Frontal cortex (tissue), 4 donors: Measurements from ENCODE around the gene RPS27L. TPM values are rescaled to one million over a fixed set of nuclear protein-coding genes. Genes with fewer than 3 reads are reported as not detected.

Experiments
- DNase-seq, 2 donors: peaks; one replicate each; pipeline ENCODE4 v3.0.0; 2012; ENCODE audit warnings: low spot score in 2 of 2
- FAIRE-seq: peaks from 2 replicates; lab custom pipeline; 2012; peaks lifted over from hg19 to GRCh38; lab: Jason Lieb, UNC
- total RNA-seq: library from RNA; depleted of rRNA; stranded (reverse); fragments of >200 nt; gene quantifications from one replicate; pipeline ENCODE4 v1.2.3, GENCODE V29; 2014
- donor health status: control.
- donor health status: control.
- donor health status: control.

RPS27L gene
- 21.6 TPM for total RNA-seq

DNA sequence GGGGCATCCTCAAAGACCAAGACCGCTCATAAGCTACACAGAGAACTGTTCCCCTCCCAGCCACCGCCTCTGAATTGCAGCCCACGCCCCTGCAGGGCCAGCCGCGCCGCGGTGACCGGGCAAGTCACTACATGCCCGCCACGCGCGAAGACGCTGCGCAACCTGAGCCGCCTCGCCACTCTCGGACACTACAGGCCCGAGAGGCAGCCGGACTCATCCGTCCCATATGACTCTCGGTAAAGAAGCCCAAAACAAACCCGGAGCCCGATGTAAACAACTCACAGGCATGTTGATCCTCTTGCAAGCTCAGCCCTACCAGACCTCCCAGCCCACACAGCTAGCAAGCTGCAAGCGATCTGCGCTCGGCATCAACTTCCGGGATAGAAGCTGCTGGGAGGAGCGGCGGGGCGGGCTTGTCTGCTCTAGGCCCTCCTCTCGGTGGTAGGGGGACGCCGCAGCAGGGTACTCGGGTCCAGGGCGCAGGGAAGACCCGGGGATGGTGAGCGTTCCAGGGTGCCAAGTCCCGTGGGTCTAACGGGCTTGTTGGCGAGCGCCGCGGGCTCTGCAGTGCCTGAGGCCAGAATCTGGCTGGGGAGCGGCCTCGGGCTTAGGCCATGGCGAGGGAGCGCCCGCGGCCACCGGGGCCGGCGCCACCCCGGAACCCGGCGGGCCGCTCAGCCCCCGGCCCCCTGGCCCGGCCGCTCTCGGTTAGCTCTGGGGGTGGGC lies at the start of gene RPS27L:
RPS27L (minus strand) TSS at position 360 of the 726 bp plus-strand sequence; CDS start at position 288, 72 bp downstream.
- FAIRE-seq (no peak), DNase-seq (peak; percentile 79 to 82)

DNA sequence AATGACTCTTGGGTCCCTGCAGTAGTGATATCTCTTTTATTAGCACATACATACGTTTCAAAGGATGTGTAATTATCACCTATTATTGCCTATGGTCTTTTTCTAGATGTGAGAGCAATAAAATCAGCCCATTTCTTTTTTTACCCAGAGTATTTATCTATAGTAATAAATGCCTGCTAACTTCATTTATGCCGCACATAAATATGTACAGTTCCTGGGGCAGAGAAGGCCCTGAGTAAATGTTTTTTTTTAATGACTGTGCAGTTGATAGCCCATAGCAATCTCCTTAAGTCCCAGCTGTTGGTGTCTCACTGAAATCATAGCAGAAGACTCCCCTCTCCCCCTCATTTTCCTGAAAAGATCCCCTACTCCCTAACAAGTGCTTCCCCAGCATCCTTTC lies 48.8 kb upstream of the RPS27L start:
- FAIRE-seq, result no peak
- no peak for DNase-seq

DNA sequence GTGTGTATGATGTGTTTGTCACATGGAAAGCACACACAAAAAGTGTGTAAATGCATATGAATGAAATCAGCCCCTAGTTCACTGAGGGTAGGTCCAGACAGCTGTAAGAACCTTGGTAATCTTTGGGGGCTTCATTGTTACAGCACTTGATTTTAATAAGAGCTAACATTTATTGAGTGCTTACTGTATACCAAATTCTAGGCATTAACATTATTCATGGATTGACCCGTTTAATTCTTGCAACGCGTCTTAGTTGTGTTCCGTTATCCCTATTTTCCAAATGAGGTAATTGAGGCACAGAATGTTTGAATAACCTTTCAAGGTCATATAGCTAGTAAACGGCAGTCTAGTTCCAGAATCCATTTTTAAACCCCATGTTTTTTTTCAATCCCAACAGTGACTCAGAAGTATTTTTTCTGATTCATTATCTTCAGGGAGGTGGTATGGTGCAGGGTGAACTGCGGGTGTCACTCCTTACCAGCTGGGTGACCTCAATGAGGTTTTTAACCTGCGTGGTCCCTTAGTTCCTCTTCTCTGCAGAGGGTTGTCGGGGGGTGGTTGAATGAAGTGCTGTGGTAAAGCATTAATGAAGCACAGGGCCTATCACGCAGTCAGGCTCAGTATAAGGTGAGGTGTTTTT lies 46.3 kb upstream of the RPS27L start:
- DNase-seq (no peak), FAIRE-seq (no peak)

GRCh38 chr15:63202861-63203260 lies 45.6 kb upstream of the RPS27L start:
- DNase-seq (no peak), FAIRE-seq (no peak)

GRCh38 chr15:63200464-63201249 lies 43.4 kb upstream of the RPS27L start:
- FAIRE-seq (no peak), DNase-seq (no peak)

DNA sequence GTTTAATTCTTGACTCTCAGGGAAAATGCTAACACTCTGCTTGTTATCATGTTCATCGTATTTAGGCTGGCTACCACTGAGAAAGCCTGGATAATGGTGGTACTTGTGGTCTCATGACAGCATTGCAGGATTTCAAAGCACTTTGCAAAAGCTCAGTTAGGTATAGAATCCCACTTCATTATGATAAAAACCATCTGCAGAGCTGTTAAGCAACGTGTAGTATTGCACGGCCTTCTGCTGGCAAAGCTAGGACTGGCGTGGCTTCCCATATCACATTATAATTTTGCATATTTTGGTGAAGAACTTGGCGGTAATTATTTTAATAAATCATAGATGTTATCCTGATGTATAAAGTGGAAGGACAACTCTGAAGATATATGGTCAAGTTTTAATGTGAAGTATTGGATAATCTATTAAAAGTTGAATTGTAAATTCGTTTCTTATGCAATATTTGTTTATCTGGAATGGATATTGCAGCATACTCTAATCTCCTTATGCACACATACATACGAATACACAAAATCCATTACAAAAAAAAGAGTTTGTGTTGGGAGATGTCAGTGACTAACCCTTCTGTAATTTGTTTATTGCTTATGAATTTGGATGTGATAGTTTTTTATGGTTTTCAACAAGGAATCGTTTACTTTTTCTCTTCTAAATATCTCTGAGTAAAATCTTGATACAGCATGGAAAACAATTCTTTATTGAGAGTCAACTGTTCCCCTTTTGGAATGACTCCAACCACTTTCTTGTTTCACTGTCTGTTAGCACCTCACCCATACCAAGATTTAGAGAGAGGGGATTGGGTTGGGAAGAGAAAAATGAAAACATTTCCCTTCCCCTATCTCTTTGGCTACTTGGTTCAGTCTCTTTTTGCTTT lies 41.3 kb upstream of the RPS27L start:
- FAIRE-seq (no peak), DNase-seq (no peak)

- no peak for FAIRE-seq
- DNase-seq, result no peak
Observed at GRCh38 chr15:63197626-63198025, 40.3 kb upstream of the RPS27L start.

DNA sequence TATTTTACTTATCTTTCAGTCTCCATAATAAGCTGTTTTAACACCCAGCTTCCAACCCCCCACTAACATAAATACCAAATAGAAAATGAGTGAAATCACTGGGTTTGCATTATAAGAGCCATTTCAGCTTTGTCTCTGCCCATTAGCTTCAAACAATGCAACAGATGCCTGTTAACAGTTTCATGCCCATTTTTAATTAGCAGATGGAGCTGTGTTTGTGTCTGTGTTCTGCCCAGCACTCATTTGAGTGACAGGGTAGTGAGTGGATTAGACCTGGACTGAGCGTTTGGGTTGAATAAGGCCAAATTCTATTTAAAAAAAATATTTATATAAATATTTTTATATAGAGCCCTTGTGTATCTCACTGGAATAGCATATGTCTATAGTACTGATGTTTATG lies 39.6 kb upstream of the RPS27L start:
- FAIRE-seq (no peak), DNase-seq (no peak)

GRCh38 chr15:63195569-63196015 lies 38.3 kb upstream of the RPS27L start:
- no peak for DNase-seq
- no peak for FAIRE-seq

- FAIRE-seq (no peak), DNase-seq (no peak)
Observed at GRCh38 chr15:63194880-63195568, 37.7 kb upstream of the RPS27L start.

DNA sequence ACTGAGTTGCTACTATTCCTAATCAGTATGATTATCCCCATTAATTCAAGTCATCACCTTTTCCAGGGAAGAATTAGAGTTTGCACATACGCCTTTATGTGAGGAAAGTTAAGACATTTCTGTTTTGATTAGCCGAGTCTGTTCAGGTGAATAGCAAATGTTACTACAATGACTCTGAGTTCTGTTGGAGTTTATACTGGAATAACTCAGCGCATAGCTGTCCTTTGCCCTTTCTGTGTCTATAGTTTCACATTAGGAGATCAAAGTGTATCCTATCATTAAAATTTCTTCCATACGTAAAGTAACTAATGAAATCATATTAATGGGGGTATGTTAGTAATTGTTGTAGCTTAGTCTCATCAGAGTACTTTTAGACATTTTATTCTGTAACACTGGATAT lies 37.0 kb upstream of the RPS27L start:
- DNase-seq (no peak), FAIRE-seq (no peak)

GRCh38 chr15:63192619-63193206 lies 35.4 kb upstream of the RPS27L start:
- FAIRE-seq (no peak), DNase-seq (no peak)

DNA sequence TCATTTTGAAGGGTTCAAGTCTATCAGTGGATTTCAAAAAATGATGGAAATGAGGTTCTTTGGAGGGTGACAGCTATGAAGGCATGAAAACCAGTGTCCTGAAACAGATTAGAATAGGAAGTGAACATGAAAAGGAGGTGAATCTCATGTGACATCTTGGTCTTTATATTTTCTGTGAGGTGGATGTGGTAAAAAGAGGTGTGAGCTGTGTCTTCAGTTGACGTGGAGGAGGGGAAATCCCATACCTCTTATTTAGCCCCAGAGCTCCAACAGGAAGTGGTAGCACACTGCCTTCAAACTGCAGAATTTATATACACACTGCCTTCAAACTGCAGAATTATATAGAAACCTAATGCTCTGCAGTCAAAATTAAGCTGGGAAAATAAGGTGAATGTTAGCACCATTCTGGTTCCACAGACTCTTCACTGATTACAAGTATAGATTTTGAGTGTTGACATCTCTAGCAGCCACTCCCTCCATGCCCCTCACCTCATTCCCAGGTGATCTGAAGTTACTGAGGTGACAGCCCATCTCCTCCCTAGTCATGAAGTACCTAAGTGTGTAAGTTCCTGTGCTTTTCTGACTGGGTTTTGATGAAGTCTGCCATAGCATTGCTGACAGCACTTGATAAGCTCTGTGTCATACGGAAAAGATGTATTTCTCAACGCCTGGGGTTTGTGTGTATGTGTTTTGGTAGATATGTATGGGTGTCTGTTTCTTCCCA lies 34.8 kb upstream of the RPS27L start:
- FAIRE-seq (no peak), DNase-seq (no peak)

- FAIRE-seq (no peak), DNase-seq (no peak)
Observed at GRCh38 chr15:63190769-63191649, 33.7 kb upstream of the RPS27L start.

GRCh38 chr15:63189941-63190768 lies 32.9 kb upstream of the RPS27L start:
- FAIRE-seq, result no peak
- no peak for DNase-seq
